K562 (cell line): ENCODE data around the gene KTN1. TPM values are rescaled to one million over a fixed set of nuclear protein-coding genes. Genes with fewer than 3 reads are reported as not detected.

Experiments
- ATAC-seq: fragments of 200-7000 bp; cut with Tn5 transposase; 3 replicates; pipeline ENCODE4 v1.9.1; 2020; ENCODE audit warnings: moderate library complexity
- BruUV-seq: library from RNA; stranded (reverse); fragments of 400-500 nt; replicated peaks from 2 replicates; lab custom pipeline; 2021; lab: Mats Ljungman, UMichigan
- CTCF ChIA-PET: fragments of 300-600 bp; formaldehyde crosslinking; extraction: SDS; loops from one replicate; lab custom pipeline; 2021; ENCODE audit warnings: low intra/inter-chr PET ratio; lab: Yijun Ruan, JAX
- POLR2A ChIA-PET: fragments of 300-600, 350-650 bp; sonication (Branson Sonifier 250); formaldehyde crosslinking; extraction: SDS; loops from one replicate; lab custom pipeline; 2021; ENCODE audit warnings: antibody characterized with exemption, inconsistent platforms; lab: Yijun Ruan, JAX
- DNase-seq, 4 experiments: peaks; one replicate each; pipeline versions ENCODE4 v3.0.0 to v3.0.0-alpha.2; 2011 to 2018; ENCODE audit warnings: low spot score in 3 of 4, mixed read lengths in 3 of 4; ENCODE audit errors: extremely low read depth in 1 of 4
- FAIRE-seq: peaks from 2 replicates; lab custom pipeline; 2011; peaks lifted over from hg19 to GRCh38; lab: Jason Lieb, UNC
- H2AFZ ChIP-seq: 2 replicates; pipeline ENCODE4 v1.6.0; 2011; ENCODE audit warnings: low read depth, low read length, control low read depth, inconsistent platforms
- H3K27ac ChIP-seq: fragments of 200-600 bp; 3 replicates; pipeline ENCODE4 v1.8.0; 2011; ENCODE audit warnings: low read depth, mild to moderate bottlenecking, control low read depth, inconsistent platforms, low read length, moderate library complexity, mixed read lengths; ENCODE audit errors: extremely low read depth
- H3K27me3 ChIP-seq, 2 experiments: fragments of 300-600 bp in 1 of 2; 2 replicates in 1 of 2; 3 replicates in 1 of 2; pipeline versions ENCODE4 v1.6.0 to v1.8.0; 2011; ENCODE audit warnings: inconsistent platforms in 2 of 2, low read length in 2 of 2, mild to moderate bottlenecking in 1 of 2, mixed read lengths in 1 of 2, moderate library complexity in 1 of 2; ENCODE audit not compliant: control insufficient read depth in 2 of 2, insufficient read depth in 2 of 2
- H3K36me3 ChIP-seq: fragments of 300-600 bp; 3 replicates; pipeline ENCODE4 v1.8.0; 2011; ENCODE audit warnings: mild to moderate bottlenecking, low read length, inconsistent platforms; ENCODE audit not compliant: control insufficient read depth, insufficient read depth
- H3K4me1 ChIP-seq, 2 experiments: fragments of 200-600 bp in 1 of 2; replicated peaks in 1 of 2; 2 replicates in 1 of 2; 3 replicates in 1 of 2; pipeline versions ENCODE4 v1.5.1 to v1.8.0; 2011; ENCODE audit warnings: inconsistent platforms in 2 of 2, low read length in 2 of 2, mild to moderate bottlenecking in 1 of 2, mixed read lengths in 1 of 2, moderate library complexity in 1 of 2; ENCODE audit not compliant: control insufficient read depth in 2 of 2, insufficient read depth in 2 of 2
- H3K4me2 ChIP-seq: 2 replicates; pipeline ENCODE4 v1.6.1; 2011; ENCODE audit warnings: low read length, control low read depth, inconsistent platforms, mixed read lengths; ENCODE audit not compliant: insufficient read depth
- H3K4me3 ChIP-seq: fragments of 200-600 bp; sonication (generic), shearing (Covaris generic); 2 replicates; pipeline ENCODE4 v1.5.1; 2016; ENCODE audit warnings: control low read depth, inconsistent platforms
- H3K79me2 ChIP-seq: fragments of 200-600 bp; 3 replicates; pipeline ENCODE4 v1.8.0; 2011; ENCODE audit warnings: low read length, inconsistent platforms; ENCODE audit not compliant: control insufficient read depth, insufficient read depth
- H3K9ac ChIP-seq, 2 experiments: 2 replicates each; pipeline versions ENCODE4 v1.6.0 to v1.6.1; 2011; ENCODE audit warnings: low read depth in 2 of 2, low read length in 2 of 2, control low read depth in 1 of 2, inconsistent platforms in 1 of 2, mild to moderate bottlenecking in 1 of 2, mixed read lengths in 1 of 2; ENCODE audit not compliant: insufficient read depth in 1 of 2
- H3K9me1 ChIP-seq: one replicate; pipeline ENCODE4 v1.6.0; 2011; ENCODE audit warnings: inconsistent platforms, mild to moderate bottlenecking, low read length, moderate library complexity; ENCODE audit not compliant: control insufficient read depth, insufficient read depth
- H3K9me3 ChIP-seq: replicated peaks from 2 replicates; pipeline ENCODE4 v1.5.1; 2011; ENCODE audit warnings: low read depth, low read length, inconsistent platforms; ENCODE audit not compliant: control insufficient read depth, insufficient read depth
- H4K20me1 ChIP-seq: replicated peaks from 2 replicates; pipeline ENCODE4 v1.6.1; 2011; ENCODE audit warnings: low read length, inconsistent platforms, mixed read lengths; ENCODE audit not compliant: control insufficient read depth, insufficient read depth
- ARHGAP35 ChIP-seq: fragments of 450-650 bp; IDR thresholded peaks from 2 replicates; pipeline ENCODE4 v1.6.1; 2018; ENCODE audit not compliant: partially characterized antibody
- CEBPB ChIP-seq: fragments of 450-650 bp; IDR thresholded peaks from 2 replicates; pipeline ENCODE4 v1.6.1; 2016; ENCODE audit warnings: missing genetic modification characterization, missing compliant biosample characterization
- FOS ChIP-seq: IDR thresholded peaks from 3 replicates; pipeline ENCODE4 v1.6.1; 2011; ENCODE audit not compliant: insufficient read length; ENCODE audit errors: extremely low read depth
- FOXJ2 ChIP-seq: fragments of 200-800 bp; sonication (Bioruptor generic); IDR thresholded peaks from 2 replicates; pipeline ENCODE4 v1.6.1; 2016; ENCODE audit warnings: missing genetic modification characterization, missing compliant biosample characterization
- NBN ChIP-seq: fragments of 450-650 bp; IDR thresholded peaks from 2 replicates; pipeline ENCODE4 v1.6.1; 2016; ENCODE audit warnings: low read depth, mild to moderate bottlenecking
- NFE2 ChIP-seq: IDR thresholded peaks from 2 replicates; pipeline ENCODE4 v1.6.1; 2014; ENCODE audit warnings: antibody characterized with exemption, low read depth
- POLR2AphosphoS2 ChIP-seq: IDR thresholded peaks from 2 replicates; pipeline ENCODE4 v1.6.1; 2012; ENCODE audit warnings: low read length, improper control_type of control experiment
- TBP ChIP-seq: optimal IDR thresholded peaks from 2 replicates; pipeline ENCODE3; 2011; ENCODE audit warnings: low read depth, low read length, improper control_type of control experiment
- WHSC1 ChIP-seq: IDR thresholded peaks from one replicate; pipeline ENCODE4 v1.6.1; 2012; ENCODE audit warnings: low read length, control low read depth, inconsistent platforms
- ZNF121 ChIP-seq: sonication (generic); formaldehyde crosslinking; conservative IDR thresholded peaks from 2 replicates; pipeline ENCODE4 v1.8.0; 2022; ENCODE audit warnings: missing genetic modification reagents
- WGBS: fragments of 100-300 bp; shearing (Covaris generic); methylation state at CpG from one replicate; pipeline ENCODE4 v1.1.6; 2016; ENCODE audit warnings: low coverage, mixed read lengths; ENCODE audit not compliant: insufficient coverage; ENCODE audit errors: missing lambda C conversion rate; 5-methylcytosine and 5-hydroxymethylcytosine counted together
- in situ Hi-C: fragments of 300-500 bp; cut with MboI; formaldehyde crosslinking; loops from 4 replicates; pipeline ENCODE4 v1.15.0; 2018; ENCODE audit warnings: inconsistent platforms, mixed read lengths
- intact Hi-C: fragments of 100-400 bp; cut with micrococcal nuclease; formaldehyde crosslinking; loops from 2 replicates; pipeline ENCODE4 v1.14.2; 2022
- polyA plus RNA-seq, 8 experiments: library from polyadenylated mRNA; depleted of rRNA in 4 of 8; stranded (reverse) in 5 of 8; unstranded in 3 of 8; fragments of >200 nt; fragmentation: Nextera tagmentation in 2 of 8; fragmentation: Illumina TruSeq in 1 of 8; extraction: Ambion mirVana in 2 of 8; extraction: Trizol in 1 of 8; gene quantifications; 2 replicates each; pipeline versions ENCODE4 v1.2.1 to v1.2.3, GENCODE V29; 2011 to 2014; ENCODE audit warnings: inconsistent platforms in 1 of 8, missing spikeins in 1 of 8
- total RNA-seq, 7 experiments: library from RNA; depleted of rRNA in 6 of 7; stranded (reverse); fragments of >200 nt in 6 of 7; fragmentation: Illumina TruSeq in 2 of 7; extraction: Trizol in 2 of 7; gene quantifications; 2 replicates each; pipeline versions ENCODE4 v1.2.1 to v1.2.3, GENCODE V29; 2011 to 2021; ENCODE audit warnings: low replicate concordance in 1 of 7
- TF ChIP-seq, protein P1 (sequence below), 3 experiments: IDR thresholded peaks in 2 of 3; conservative IDR thresholded peaks in 1 of 3; 2 replicates each; pipeline ENCODE4 v1.5.1; 2011 to 2012; ENCODE audit warnings: low read length in 3 of 3, mild to moderate bottlenecking in 3 of 3, control low read depth in 2 of 3, improper control_type of control experiment in 1 of 3, inconsistent platforms in 1 of 3, low read depth in 1 of 3, mixed read lengths in 1 of 3, moderate library complexity in 1 of 3; ENCODE audit not compliant: insufficient read depth in 2 of 3
- TF ChIP-seq, protein P2 (sequence below): fragments of 200-800 bp; sonication (Bioruptor generic); IDR thresholded peaks from 2 replicates; pipeline ENCODE4 v1.6.1; 2017; ENCODE audit warnings: missing genetic modification characterization, missing compliant biosample characterization

KTN1 gene
- total and polyA plus RNA-seq, 9 of the 15 experiments (the other 6 are each of a cell fraction or from before 2014, with no cell fraction given) = 34.8 to 120 (median 63.6) TPM

DNA sequence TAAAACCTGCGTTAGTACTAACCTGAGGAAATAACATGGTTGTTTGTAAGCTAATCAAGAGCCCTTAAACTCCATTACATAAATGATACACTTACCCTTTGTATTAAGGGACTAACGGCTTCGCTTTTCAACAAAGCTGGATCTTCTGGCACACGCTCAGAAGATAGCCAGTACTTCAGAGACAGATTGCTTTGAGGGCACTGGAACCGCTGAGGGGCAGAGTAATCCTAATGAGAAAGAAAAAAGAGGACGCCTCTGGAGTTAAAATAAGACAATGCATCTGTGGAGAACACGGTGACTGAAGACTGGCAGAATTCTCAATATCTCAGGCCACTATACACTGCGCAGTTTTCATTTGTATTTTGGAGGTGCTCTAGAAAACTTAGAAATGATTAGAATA is 1.5 kb upstream of the KTN1 start:
- CTCF ChIA-PET = no interaction called here
- Histone ChIP-seq H3K36me3 (peaks cover 4% of the 10 kb centered on the region; the same call in 1 of the 3 replicates), H3K4me1 (peaks cover 8% of the 10 kb centered on the region in 2 experiments; a peak in 4 of 5 replicates), H2AFZ (peak overlapping the region; percentile 90), H3K4me2 (peak overlapping the region; percentile 76), H3K27me3 (no peaks in the 10 kb centered on the region), H3K9me1 (no peaks in the 10 kb centered on the region), H3K27ac (no peak overlapping the region; the same call in 2 of the 3 replicates), H3K4me3 (peak overlapping the region; percentile 81), H3K9ac (peak overlapping the region in 1 of 2 experiments; percentile 75; a peak in 2 of 4 replicates), H4K20me1 (no peaks in the 10 kb centered on the region; the same call in 1 of the 2 replicates), H3K9me3 (no peaks in the 10 kb centered on the region), H3K79me2 (peaks cover 43% of the 10 kb centered on the region)
- intact Hi-C loops (no loop called here), in situ Hi-C loops (no loop called here)
- POLR2A ChIA-PET = no interaction called here
- 57% methylated on average over 8 of the region's 8 CpGs for whole genome bisulfite sequencing
- FAIRE-seq (no peak), ATAC-seq (no peak), DNase-seq (peak in 1 of 4 experiments; percentile 17)
- no TSS peak for BruUV-seq
- no peak for TF ChIP-seq ARHGAP35
- no peak for TF ChIP-seq FOXJ2
- TF ChIP-seq, protein P1, sequence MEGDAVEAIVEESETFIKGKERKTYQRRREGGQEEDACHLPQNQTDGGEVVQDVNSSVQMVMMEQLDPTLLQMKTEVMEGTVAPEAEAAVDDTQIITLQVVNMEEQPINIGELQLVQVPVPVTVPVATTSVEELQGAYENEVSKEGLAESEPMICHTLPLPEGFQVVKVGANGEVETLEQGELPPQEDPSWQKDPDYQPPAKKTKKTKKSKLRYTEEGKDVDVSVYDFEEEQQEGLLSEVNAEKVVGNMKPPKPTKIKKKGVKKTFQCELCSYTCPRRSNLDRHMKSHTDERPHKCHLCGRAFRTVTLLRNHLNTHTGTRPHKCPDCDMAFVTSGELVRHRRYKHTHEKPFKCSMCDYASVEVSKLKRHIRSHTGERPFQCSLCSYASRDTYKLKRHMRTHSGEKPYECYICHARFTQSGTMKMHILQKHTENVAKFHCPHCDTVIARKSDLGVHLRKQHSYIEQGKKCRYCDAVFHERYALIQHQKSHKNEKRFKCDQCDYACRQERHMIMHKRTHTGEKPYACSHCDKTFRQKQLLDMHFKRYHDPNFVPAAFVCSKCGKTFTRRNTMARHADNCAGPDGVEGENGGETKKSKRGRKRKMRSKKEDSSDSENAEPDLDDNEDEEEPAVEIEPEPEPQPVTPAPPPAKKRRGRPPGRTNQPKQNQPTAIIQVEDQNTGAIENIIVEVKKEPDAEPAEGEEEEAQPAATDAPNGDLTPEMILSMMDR (IDR thresholded peaks at IDR 0.05 in 2 of 3, conservative IDR thresholded peaks at IDR 0.05 in 1 of 3; ENCODE audit: insufficient read depth in 2 of 3, low read depth in 1 of 3, low read length in 3 of 3) = no peak; a peak in 1 of 6 replicates
- no peak for TF ChIP-seq NBN
- no peak for TF ChIP-seq WHSC1
- TF ChIP-seq TBP = no peak
- TF ChIP-seq CEBPB = no peak
- TF ChIP-seq POLR2AphosphoS2 = no peak
- TF ChIP-seq, protein P2, sequence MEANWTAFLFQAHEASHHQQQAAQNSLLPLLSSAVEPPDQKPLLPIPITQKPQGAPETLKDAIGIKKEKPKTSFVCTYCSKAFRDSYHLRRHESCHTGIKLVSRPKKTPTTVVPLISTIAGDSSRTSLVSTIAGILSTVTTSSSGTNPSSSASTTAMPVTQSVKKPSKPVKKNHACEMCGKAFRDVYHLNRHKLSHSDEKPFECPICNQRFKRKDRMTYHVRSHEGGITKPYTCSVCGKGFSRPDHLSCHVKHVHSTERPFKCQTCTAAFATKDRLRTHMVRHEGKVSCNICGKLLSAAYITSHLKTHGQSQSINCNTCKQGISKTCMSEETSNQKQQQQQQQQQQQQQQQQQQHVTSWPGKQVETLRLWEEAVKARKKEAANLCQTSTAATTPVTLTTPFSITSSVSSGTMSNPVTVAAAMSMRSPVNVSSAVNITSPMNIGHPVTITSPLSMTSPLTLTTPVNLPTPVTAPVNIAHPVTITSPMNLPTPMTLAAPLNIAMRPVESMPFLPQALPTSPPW (CRISPR knock-in tag) = no peak
- no peak for TF ChIP-seq NFE2
- no peak for TF ChIP-seq ZNF121 (CRISPR knock-in tag)
- no peak for TF ChIP-seq FOS
